NCI-H2029 treated with DMSO at 0.1 percent for 48 hours (cell line): ENCODE data around the gene MAP7D3.

Experiments
- DNase-seq: peaks from one replicate; lab custom pipeline; 2025; lab: John Stamatoyannopoulos, UW

Gene MAP7D3

GRCh38 chrX:136205882-136206380, 45.3 kb downstream of the MAP7D3 start:
- no peak for DNase-seq

- DNase-seq: no peak
Observed at GRCh38 chrX:136204571-136204970, 46.6 kb downstream of the MAP7D3 start.

- no peak for DNase-seq
Observed at GRCh38 chrX:136203951-136204350, 47.2 kb downstream of the MAP7D3 start.

- DNase-seq: no peak
Observed at GRCh38 chrX:136203438-136203837, 47.8 kb downstream of the MAP7D3 start.

- no peak for DNase-seq
Observed at GRCh38 chrX:136202889-136203288, 48.3 kb downstream of the MAP7D3 start.

- DNase-seq: no peak
Observed at GRCh38 chrX:136201601-136202000, 49.6 kb downstream of the MAP7D3 start.

GRCh38 chrX:136200466-136200865, 50.7 kb downstream of the MAP7D3 start:
- no peak for DNase-seq

- no peak for DNase-seq
Observed at GRCh38 chrX:136199365-136199764, 51.8 kb downstream of the MAP7D3 start.

- no peak for DNase-seq
Observed at GRCh38 chrX:136198678-136199243, 52.4 kb downstream of the MAP7D3 start.

- no peak for DNase-seq
Observed at GRCh38 chrX:136198010-136198409, 53.2 kb downstream of the MAP7D3 start.

GRCh38 chrX:136196691-136197155, 54.5 kb downstream of the MAP7D3 start:
- no peak for DNase-seq

- no peak for DNase-seq
Observed at GRCh38 chrX:136195247-136195646, 56.0 kb downstream of the MAP7D3 start.

GRCh38 chrX:136194536-136194935, 56.7 kb downstream of the MAP7D3 start:
- no peak for DNase-seq

- no peak for DNase-seq
Observed at GRCh38 chrX:136193771-136194170, 57.4 kb downstream of the MAP7D3 start.

GRCh38 chrX:136192839-136193414, 58.3 kb downstream of the MAP7D3 start:
- no peak for DNase-seq

GRCh38 chrX:136192135-136192534, 59.1 kb downstream of the MAP7D3 start:
- DNase-seq: no peak

GRCh38 chrX:136191171-136191570, 60.0 kb downstream of the MAP7D3 start:
- no peak for DNase-seq

GRCh38 chrX:136190038-136190713, 61.0 kb downstream of the MAP7D3 start:
- DNase-seq: no peak

GRCh38 chrX:136189222-136189621, 62.0 kb downstream of the MAP7D3 start:
- no peak for DNase-seq

- DNase-seq: no peak
Observed at GRCh38 chrX:136186023-136186413, 65.2 kb downstream of the MAP7D3 start.

GRCh38 chrX:136185401-136186022, 65.7 kb downstream of the MAP7D3 start:
- DNase-seq: no peak

GRCh38 chrX:136183917-136184316, 67.3 kb downstream of the MAP7D3 start:
- DNase-seq: no peak

- DNase-seq: no peak
Observed at GRCh38 chrX:136183172-136183571, 68.0 kb downstream of the MAP7D3 start.
